Testis (tissue), 3 donors: ENCODE results near the gene DONSON. TPM values are rescaled to one million over a fixed set of nuclear protein-coding genes. Genes with fewer than 3 reads are reported as not detected.
"Not testable (repeated sequence)": the region's sequence is repeated elsewhere in the genome, so short reads cannot be mapped to it uniquely, and the experiment has no call there.

ENCODE experiments used
- DNase-seq: peaks from one replicate; pipeline ENCODE4 v3.0.0-alpha.2; 2019
- H3K27ac ChIP-seq, 2 donors: fragments of 200-600 bp; sonication (generic); one replicate each; pipeline ENCODE4 v1.5.1; 2019
- H3K27me3 ChIP-seq: fragments of 200-600 bp; sonication (generic); one replicate; pipeline ENCODE4 v1.5.1; 2019
- H3K36me3 ChIP-seq: fragments of 200-600 bp; sonication (generic); one replicate; pipeline ENCODE4 v1.5.1; 2017; ENCODE audit warnings: low read depth; ENCODE audit errors: missing control alignments
- H3K4me1 ChIP-seq: fragments of 200-600 bp; sonication (generic); one replicate; pipeline ENCODE4 v1.5.1; 2019
- H3K4me3 ChIP-seq, 2 donors: fragments of 200-600 bp; sonication (generic); one replicate each; pipeline ENCODE4 v1.5.1; 2017 to 2019
- H3K9me3 ChIP-seq: fragments of 200-600 bp; sonication (generic); one replicate; pipeline ENCODE4 v1.5.1; 2017
- CTCF ChIP-seq, 3 experiments: fragments of 450-650 bp in 2 of 3; fragments of 200-600 bp in 1 of 3; sonication (generic) in 1 of 3; IDR thresholded peaks; one replicate each; pipeline ENCODE4 v1.5.1; 2016 to 2019; ENCODE audit warnings: antibody characterized with exemption in 3 of 3, mild to moderate bottlenecking in 2 of 3, moderate library complexity in 1 of 3
- POLR2A ChIP-seq: fragments of 450-650 bp; IDR thresholded peaks from one replicate; pipeline ENCODE4 v1.6.1; 2017; ENCODE audit warnings: antibody characterized with exemption, mild to moderate bottlenecking, moderate library complexity
- WGBS, 2 donors: methylation state at CpG; one replicate each; pipeline ENCODE4 v1.1.5; 2018; 5-methylcytosine and 5-hydroxymethylcytosine counted together
- intact Hi-C: fragments of 100-400 bp; cut with DNase I; formaldehyde crosslinking; loops from one replicate; pipeline ENCODE4 v1.15.1; 2023; ENCODE audit warnings: low total_unique reads
- polyA plus RNA-seq: library from polyadenylated mRNA; stranded (reverse); fragments of 350-450 nt; fragmentation: Illumina TruSeq; extraction: RNeasy Lipid Tissue Mini Kit (QIAGEN cat#74804); gene quantifications from one replicate; pipeline ENCODE4 v1.2.3, GENCODE V29; 2014; ENCODE audit warnings: low read depth, low replicate concordance; ENCODE audit not compliant: insufficient read depth
- total RNA-seq, 2 donors: library from RNA; depleted of rRNA; stranded (reverse); fragments of >200 nt; gene quantifications; one replicate each; pipeline ENCODE4 v1.2.3, GENCODE V29; 2016

Gene DONSON
- total and polyA plus RNA-seq, 3 donors from 2014 or later, result 34.4 to 66.1 (median 46.9) TPM

- 84 to 85% methylated on average over 2 of the region's 2 CpGs for WGBS, 2 donors
- intact Hi-C loops, result no loop called here
- Histone ChIP-seq H3K4me1 (no peaks in the 10 kb centered on the region), H3K36me3 (no peaks in the 10 kb centered on the region), H3K27ac (no peak overlapping the region), H3K9me3 (no peaks in the 10 kb centered on the region), H3K4me3 (no peak overlapping the region), H3K27me3 (no peaks in the 10 kb centered on the region)
- TF ChIP-seq CTCF (IDR thresholded peaks at IDR 0.05) (no peak), POLR2A (no peak)
- no peak for DNase-seq
Observed at GRCh38 chr21:33578214-33578613, 10.3 kb downstream of the DONSON start.

- not testable (repeated sequence) for H3K36me3 ChIP-seq, DNase-seq
Observed at GRCh38 chr21:33576741-33577141, 11.7 kb downstream of the DONSON start.

GRCh38 chr21:33572350-33572749, 16.1 kb downstream of the DONSON start:
- WGBS, 2 donors, result 33 to 55% methylated on average over 3 of the region's 3 CpGs
- no peak for DNase-seq
- intact Hi-C loops, result no loop called here
- TF ChIP-seq POLR2A (no peak), CTCF (IDR thresholded peaks at IDR 0.05) (no peak)
- H3K4me3 ChIP-seq, result no peak overlapping the region
- no peaks in the 10 kb centered on the region for H3K36me3 ChIP-seq
- no peaks in the 10 kb centered on the region for H3K27me3 ChIP-seq
- H3K9me3 ChIP-seq, result no peaks in the 10 kb centered on the region
- no peaks in the 10 kb centered on the region for H3K4me1 ChIP-seq
- H3K27ac ChIP-seq, result no peak overlapping the region

More at GRCh38 chr21:33576741-33577141, 11.7 kb downstream of the DONSON start:
- H3K9me3 ChIP-seq, intact Hi-C loops, H3K27me3 ChIP-seq, H3K4me3 ChIP-seq, H3K27ac ChIP-seq, H3K4me1 ChIP-seq: not testable (repeated sequence)
- WGBS, 2 donors, result 58 to 60% methylated on average over 2 of the region's 2 CpGs

GRCh38 chr21:33569991-33570390, 18.5 kb downstream of the DONSON start:
- no peak overlapping the region for H3K4me3 ChIP-seq
- DNase-seq, result no peak
- no peak overlapping the region for H3K27ac ChIP-seq
- H3K36me3 ChIP-seq, result no peaks in the 10 kb centered on the region
- H3K9me3 ChIP-seq, result no peaks in the 10 kb centered on the region
- no peaks in the 10 kb centered on the region for H3K4me1 ChIP-seq
- 89% methylated on average over 5 of the region's 5 CpGs for WGBS, 2 donors
- intact Hi-C loops, result no loop called here
- no peak for TF ChIP-seq POLR2A
- TF ChIP-seq CTCF (IDR thresholded peaks at IDR 0.05), result no peak
- H3K27me3 ChIP-seq, result no peaks in the 10 kb centered on the region

- intact Hi-C loops, result no loop called here
- WGBS, 2 donors, result 85 to 91% methylated on average over 2 of the region's 2 CpGs
- H3K36me3 ChIP-seq, result no peaks in the 10 kb centered on the region
Observed at GRCh38 chr21:33568448-33568847, 20.0 kb downstream of the DONSON start.

More at GRCh38 chr21:33568448-33568847, 20.0 kb downstream of the DONSON start:
- H3K4me3 ChIP-seq, result no peak overlapping the region
- H3K4me1 ChIP-seq, result no peaks in the 10 kb centered on the region
- TF ChIP-seq CTCF (IDR thresholded peaks at IDR 0.05), result no peak
- TF ChIP-seq POLR2A, result no peak
- no peak overlapping the region for H3K27ac ChIP-seq
- no peaks in the 10 kb centered on the region for H3K9me3 ChIP-seq
- no peaks in the 10 kb centered on the region for H3K27me3 ChIP-seq
- no peak for DNase-seq
